Tibial artery (tissue), 4 donors: Measurements from ENCODE around the gene RAB21.

ENCODE experiments used
- DNase-seq, 2 donors: peaks; one replicate each; pipeline ENCODE4 v3.0.0-alpha.2; 2019
- H3K27ac ChIP-seq, 2 donors: fragments of 200-600 bp; sonication (generic) in 1 of 2; 1 replicate in 1 of 2; 2 replicates in 1 of 2; pipeline ENCODE4 v1.5.1; 2018 to 2019; ENCODE audit warnings: mild to moderate bottlenecking in 1 of 2
- H3K27me3 ChIP-seq, 2 donors: fragments of 200-600 bp; sonication (generic) in 1 of 2; one replicate each; pipeline versions ENCODE4 v1.5.1 to v1.6.0; 2016 to 2019
- H3K36me3 ChIP-seq, 3 donors: fragments of 200-600 bp; sonication (generic) in 2 of 3; one replicate each; pipeline ENCODE4 v1.5.1; 2016 to 2019; ENCODE audit warnings: mild to moderate bottlenecking in 2 of 3
- H3K4me1 ChIP-seq, 4 donors: fragments of 200-600 bp; sonication (generic) in 2 of 4; 1 replicate in 3 of 4; 2 replicates in 1 of 4; pipeline ENCODE4 v1.5.1; 2016 to 2019
- H3K4me3 ChIP-seq, 2 donors: fragments of 200-600 bp; sonication (generic) in 1 of 2; 1 replicate in 1 of 2; 2 replicates in 1 of 2; pipeline ENCODE4 v1.5.1; 2018 to 2019; ENCODE audit warnings: mild to moderate bottlenecking in 2 of 2
- H3K9me3 ChIP-seq, 3 donors: fragments of 200-600 bp; sonication (generic) in 1 of 3; one replicate each; pipeline ENCODE4 v1.5.1; 2016 to 2019
- intact Hi-C: fragments of 100-400 bp; cut with DNase I; formaldehyde crosslinking; loops from one replicate; pipeline ENCODE4 v1.15.0; 2023; ENCODE audit warnings: low total_unique reads
- TF ChIP-seq, protein P1 (sequence below), 2 experiments: fragments of 200-600 bp in 1 of 2; fragments of 450-650 bp in 1 of 2; IDR thresholded peaks; one replicate each; pipeline ENCODE4 v1.5.1; 2017 to 2019; ENCODE audit warnings: antibody characterized with exemption in 2 of 2, mild to moderate bottlenecking in 1 of 2, moderate library complexity in 1 of 2

The RAB21 gene

DNA sequence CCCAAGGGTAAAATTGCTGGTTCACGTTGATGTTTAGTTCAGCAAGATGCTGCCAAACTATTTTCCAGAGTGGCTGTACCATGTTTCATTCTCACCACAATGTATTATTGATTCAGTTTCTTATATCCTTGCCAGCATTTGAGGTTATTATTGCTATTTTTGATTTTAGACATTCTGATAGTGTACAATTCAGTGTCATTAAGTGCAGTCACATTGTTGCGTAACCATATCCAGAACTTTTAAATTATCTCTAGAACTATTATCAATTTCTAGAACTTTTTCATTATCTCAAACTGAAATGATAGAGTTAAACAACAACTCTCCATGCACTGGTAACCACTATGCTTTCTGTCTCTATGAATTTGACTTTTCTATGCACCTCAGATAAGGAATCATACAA, 74.2 kb downstream of the RAB21 start:
- Histone ChIP-seq H3K27ac (no peak overlapping the region), H3K27me3 (no peaks in the 10 kb centered on the region), H3K4me3 (no peak overlapping the region), H3K36me3 (no peaks in the 10 kb centered on the region), H3K4me1 (no peaks in the 10 kb centered on the region), H3K9me3 (no peaks in the 10 kb centered on the region)
- DNase-seq: no peak
- intact Hi-C loops: no loop called here
- TF ChIP-seq, protein P1, sequence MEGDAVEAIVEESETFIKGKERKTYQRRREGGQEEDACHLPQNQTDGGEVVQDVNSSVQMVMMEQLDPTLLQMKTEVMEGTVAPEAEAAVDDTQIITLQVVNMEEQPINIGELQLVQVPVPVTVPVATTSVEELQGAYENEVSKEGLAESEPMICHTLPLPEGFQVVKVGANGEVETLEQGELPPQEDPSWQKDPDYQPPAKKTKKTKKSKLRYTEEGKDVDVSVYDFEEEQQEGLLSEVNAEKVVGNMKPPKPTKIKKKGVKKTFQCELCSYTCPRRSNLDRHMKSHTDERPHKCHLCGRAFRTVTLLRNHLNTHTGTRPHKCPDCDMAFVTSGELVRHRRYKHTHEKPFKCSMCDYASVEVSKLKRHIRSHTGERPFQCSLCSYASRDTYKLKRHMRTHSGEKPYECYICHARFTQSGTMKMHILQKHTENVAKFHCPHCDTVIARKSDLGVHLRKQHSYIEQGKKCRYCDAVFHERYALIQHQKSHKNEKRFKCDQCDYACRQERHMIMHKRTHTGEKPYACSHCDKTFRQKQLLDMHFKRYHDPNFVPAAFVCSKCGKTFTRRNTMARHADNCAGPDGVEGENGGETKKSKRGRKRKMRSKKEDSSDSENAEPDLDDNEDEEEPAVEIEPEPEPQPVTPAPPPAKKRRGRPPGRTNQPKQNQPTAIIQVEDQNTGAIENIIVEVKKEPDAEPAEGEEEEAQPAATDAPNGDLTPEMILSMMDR (IDR thresholded peaks at IDR 0.05): no peak

DNA sequence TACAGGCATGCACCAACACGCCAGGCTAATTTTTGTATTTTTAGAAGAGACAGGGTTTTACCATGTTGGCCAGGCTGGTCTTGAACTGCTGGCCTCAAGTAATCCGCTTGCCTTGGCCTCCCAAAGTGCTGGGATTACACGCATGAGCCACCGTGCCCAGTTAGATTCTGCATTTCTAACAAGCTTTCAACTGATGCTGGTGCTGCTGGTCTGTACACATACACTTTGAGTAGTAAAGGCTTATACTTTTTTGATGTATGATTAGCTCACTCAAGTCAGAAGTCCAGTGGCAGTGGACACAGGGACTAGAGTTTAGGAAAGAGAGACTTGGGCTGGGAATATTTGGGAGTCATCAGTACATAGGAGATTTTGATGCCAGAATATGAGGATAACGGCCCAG, 82.7 kb downstream of the RAB21 start:
- DNase-seq: no peak
- Histone ChIP-seq H3K27ac (no peak overlapping the region), H3K4me1 (peaks cover 0 to 26% (median 11%) of the 10 kb centered on the region in 4 donors), H3K4me3 (no peak overlapping the region), H3K27me3 (peaks cover 0 to 3% of the 10 kb centered on the region in 2 donors), H3K36me3 (no peaks in the 10 kb centered on the region), H3K9me3 (no peaks in the 10 kb centered on the region)
- intact Hi-C loops: loop anchor here (10.0 kb wide), 1 partner anchor 83 kb away; the partner anchor contains the start of gene RAB21
- TF ChIP-seq, protein P1 (IDR thresholded peaks at IDR 0.05): no peak

- TF ChIP-seq, protein P1 (IDR thresholded peaks at IDR 0.05): no peak
- no peak for DNase-seq
- H3K36me3 ChIP-seq: no peaks in the 10 kb centered on the region
- no peak overlapping the region for H3K27ac ChIP-seq
- H3K4me1 ChIP-seq: peaks cover 0 to 33% (median 11%) of the 10 kb centered on the region in 4 donors
- H3K9me3 ChIP-seq: no peaks in the 10 kb centered on the region
- intact Hi-C loops: loop anchor here (10.0 kb wide), 1 partner anchor 83 kb away; the partner anchor contains the start of gene RAB21
- no peak overlapping the region for H3K4me3 ChIP-seq
- H3K27me3 ChIP-seq: peaks cover 0 to 3% of the 10 kb centered on the region in 2 donors
These were observed 83.6 kb downstream of the RAB21 start for GRCh38 chr12:71838231-71838630.

GRCh38 chr12:71838676-71839075, 84.0 kb downstream of the RAB21 start:
- Histone ChIP-seq H3K36me3 (no peaks in the 10 kb centered on the region), H3K4me3 (peak overlapping the region; percentile 66 to 73), H3K9me3 (no peaks in the 10 kb centered on the region), H3K4me1 (peaks cover 0 to 37% (median 13%) of the 10 kb centered on the region in 4 donors), H3K27me3 (peaks cover 0 to 3% of the 10 kb centered on the region in 2 donors), H3K27ac (peak overlapping the region; percentile 94 to 96)
- intact Hi-C loops: loop anchor here (10.0 kb wide), 1 partner anchor 84 kb away; the partner anchor contains the start of gene RAB21
- TF ChIP-seq, protein P1 (IDR thresholded peaks at IDR 0.05): no peak
- no peak for DNase-seq

DNA sequence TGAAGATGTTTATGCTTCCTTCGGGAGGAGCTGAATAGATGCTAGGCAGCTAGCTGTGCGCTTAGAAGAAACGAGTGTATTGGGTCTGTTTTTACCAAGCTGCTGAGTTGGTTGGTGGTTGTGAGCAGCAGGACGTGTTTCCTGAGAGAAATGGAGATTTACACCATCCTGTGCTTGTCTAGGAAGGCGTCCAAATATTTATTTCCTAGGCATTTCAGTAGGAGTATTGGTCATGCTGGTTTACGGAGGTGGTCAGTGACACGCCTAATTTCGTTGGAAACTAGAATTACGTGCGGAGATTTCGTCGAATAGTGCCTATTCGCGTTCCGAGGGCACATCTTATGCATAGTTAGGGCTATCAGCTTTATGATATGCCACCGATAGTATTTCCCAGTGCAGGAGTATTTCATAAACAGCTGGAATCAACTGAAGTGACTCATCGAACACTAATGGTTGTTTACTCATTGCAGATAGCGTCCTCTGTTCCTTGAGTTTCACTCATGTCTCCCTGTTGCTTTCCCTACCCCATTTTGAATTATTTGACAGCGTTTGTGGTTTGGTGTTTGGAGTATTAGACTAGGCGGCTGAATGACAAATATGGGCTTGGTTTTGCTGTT, 85.7 kb downstream of the RAB21 start:
- Histone ChIP-seq H3K27me3 (no peaks in the 10 kb centered on the region), H3K4me1 (peaks cover 0 to 46% (median 18%) of the 10 kb centered on the region in 4 donors), H3K4me3 (peak overlapping the region; percentile 66 to 73), H3K36me3 (no peaks in the 10 kb centered on the region), H3K9me3 (no peaks in the 10 kb centered on the region), H3K27ac (peak overlapping the region; percentile 94 to 96)
- no peak for DNase-seq
- TF ChIP-seq, protein P1 (IDR thresholded peaks at IDR 0.05): no peak
- intact Hi-C loops: no loop called here
